ENCODE results near the gene EIF4G3.
A peak's percentile ranks its signal among the peaks of the same experiment; 100 is the strongest.

Gene EIF4G3

DNA sequence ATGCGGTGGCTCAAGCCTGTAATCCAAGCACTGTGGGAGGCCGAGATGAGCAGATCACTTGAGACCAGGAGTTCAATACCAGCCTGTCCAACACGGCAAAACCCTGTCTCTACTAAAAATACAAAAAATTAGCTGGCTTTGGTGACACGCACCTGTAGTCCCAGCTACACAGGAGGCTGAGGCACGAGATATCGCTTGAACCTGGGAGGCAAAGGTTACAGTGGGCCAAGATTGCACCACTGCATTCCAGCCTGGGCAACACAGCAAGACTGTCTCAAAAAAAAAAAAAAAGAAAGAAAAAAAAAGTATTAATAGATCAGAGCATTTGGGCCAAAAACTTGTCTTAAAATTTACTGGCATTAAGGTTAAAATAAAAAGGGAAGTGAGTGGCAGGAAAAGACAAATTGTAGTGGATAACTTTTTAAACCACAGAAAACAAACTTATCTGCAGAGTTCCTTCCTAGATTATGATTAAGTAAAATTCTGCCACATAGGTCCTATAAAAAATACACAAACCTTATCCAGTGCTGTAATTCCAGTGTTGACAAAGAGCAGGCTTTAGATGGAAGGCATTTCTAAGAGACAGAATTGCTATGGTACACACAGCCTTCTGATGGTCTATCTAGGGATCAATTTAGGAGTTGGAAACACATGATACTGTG lies 53.3 kb downstream of the EIF4G3 start:
- peak overlapping the region; percentile 20 for H3K27ac Mint-ChIP-seq

DNA sequence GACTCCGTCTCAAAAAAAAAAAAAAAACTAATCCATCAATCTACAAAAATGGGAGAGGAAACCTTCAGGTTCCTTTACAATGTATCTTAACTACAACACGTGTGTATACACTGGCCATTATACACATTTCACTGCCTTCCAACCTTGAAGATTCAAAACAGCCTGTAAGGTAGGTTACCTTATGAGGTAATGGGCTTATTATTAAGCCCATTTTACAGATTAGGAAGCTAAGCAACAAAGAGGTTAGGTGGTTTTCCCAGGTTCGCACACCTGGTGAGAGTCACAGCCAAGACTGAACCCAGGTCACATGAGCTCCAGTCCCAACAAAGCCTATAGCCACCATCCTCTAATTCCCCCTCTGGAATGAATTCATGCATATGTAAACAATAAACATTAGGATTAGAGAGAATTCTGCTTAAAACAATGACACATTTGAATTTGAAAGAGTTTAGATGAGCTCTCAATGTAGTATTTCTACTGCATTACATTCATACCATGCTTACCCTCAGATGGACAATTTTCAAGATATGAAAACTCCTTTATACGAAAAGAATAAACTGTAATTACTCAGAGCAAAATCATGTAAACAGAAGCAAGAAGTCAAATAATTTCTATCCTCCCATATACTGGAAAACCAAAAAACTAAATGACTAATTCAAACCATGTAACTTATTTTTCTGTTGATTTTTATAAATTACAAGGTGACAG lies 54.8 kb downstream of the EIF4G3 start:
- no peak for ATAC-seq (replicated peaks)
- no peak overlapping the region for H3K27ac Mint-ChIP-seq
- no peaks in the 10 kb centered on the region for H3K27me3 Mint-ChIP-seq
- no peak for DNase-seq
- no peaks in the 10 kb centered on the region for H3K9me3 Mint-ChIP-seq
- peaks cover 17 to 23% of the 10 kb centered on the region in 2 donors for H3K36me3 Mint-ChIP-seq
- no peak overlapping the region for H3K4me3 Mint-ChIP-seq
- H3K4me1 Mint-ChIP-seq: peaks cover 13 to 34% of the 10 kb centered on the region in 2 donors

More for the DNA sequence above, 53.3 kb downstream of the EIF4G3 start:
- ATAC-seq (replicated peaks) (no peak), DNase-seq (no peak)
- Mint-ChIP-seq H3K4me3 (no peak overlapping the region), H3K36me3 (peaks cover 17 to 29% of the 10 kb centered on the region in 2 donors), H3K27me3 (no peaks in the 10 kb centered on the region), H3K4me1 (peaks cover 11 to 27% of the 10 kb centered on the region in 2 donors), H3K9me3 (no peaks in the 10 kb centered on the region)

DNA sequence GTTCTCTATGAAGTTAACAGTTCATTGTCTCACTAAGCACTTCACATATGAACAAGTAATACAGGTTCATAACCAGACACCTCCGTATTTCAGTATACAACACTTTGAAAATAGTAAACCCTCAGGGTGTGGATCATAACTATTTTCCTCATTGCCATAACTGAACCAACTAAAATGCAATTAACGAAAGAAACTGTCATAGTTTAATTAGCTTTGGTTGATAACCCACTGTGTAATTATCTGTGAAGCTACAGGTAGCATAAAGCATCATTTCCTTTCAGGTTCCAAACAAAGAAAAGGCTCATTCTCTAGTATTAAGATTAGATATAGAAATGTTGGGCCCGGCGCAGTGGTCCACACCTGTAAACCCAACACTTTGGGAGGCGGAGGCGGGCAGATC lies 58.5 kb downstream of the EIF4G3 start:
- Mint-ChIP-seq H3K36me3 (peaks cover 10 to 13% of the 10 kb centered on the region in 2 donors), H3K27me3 (no peaks in the 10 kb centered on the region), H3K9me3 (no peaks in the 10 kb centered on the region), H3K4me3 (no peak overlapping the region), H3K4me1 (peaks cover 3 to 11% of the 10 kb centered on the region in 2 donors), H3K27ac (no peak overlapping the region)
- ATAC-seq (replicated peaks) (no peak), DNase-seq (no peak)

DNA sequence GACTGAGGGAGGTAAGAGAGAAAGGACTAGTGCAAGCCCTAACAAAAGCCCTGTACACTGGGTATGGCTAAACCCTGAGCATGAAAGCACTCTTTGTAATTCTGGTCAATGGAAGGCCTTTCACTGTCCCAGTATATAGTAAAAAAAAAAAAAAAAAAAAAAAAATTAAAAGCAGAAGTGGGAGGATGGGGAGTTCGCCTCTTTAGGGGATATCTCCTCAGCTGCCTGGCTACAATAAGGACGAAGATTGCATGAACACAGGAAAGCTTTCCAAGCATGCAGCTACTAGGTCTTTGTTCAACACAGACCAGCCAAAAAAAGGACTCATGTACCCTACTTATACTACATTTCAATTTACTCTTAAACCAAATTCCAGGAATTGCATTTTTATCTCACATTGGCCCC lies 59.1 kb downstream of the EIF4G3 start:
- ATAC-seq (replicated peaks) (peak; percentile 56 to 63), DNase-seq (no peak)
- peaks cover 2 to 8% of the 10 kb centered on the region in 2 donors for H3K4me1 Mint-ChIP-seq
- no peak overlapping the region for H3K4me3 Mint-ChIP-seq
- H3K36me3 Mint-ChIP-seq: peaks cover 7 to 11% of the 10 kb centered on the region in 2 donors
- H3K9me3 Mint-ChIP-seq: no peaks in the 10 kb centered on the region
- no peaks in the 10 kb centered on the region for H3K27me3 Mint-ChIP-seq
- no peak overlapping the region for H3K27ac Mint-ChIP-seq

DNA sequence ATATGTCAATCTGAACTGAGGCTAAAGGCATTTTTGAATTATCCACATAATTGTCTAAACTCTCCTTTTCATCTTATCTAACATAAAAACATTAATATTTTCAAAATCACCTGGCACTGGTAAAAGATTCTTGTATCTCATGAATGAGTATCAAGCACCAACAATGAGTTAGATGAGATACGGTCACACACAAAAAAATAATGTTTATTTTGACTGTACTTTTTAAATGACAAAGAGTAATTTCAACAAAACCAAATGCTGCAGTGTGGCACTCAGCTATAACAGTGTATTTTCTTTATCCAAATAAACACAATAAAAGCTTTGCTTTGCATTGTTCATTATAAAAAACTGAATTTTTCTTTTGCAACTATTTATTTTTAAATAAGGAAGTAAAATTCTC lies 59.5 kb downstream of the EIF4G3 start:
- peaks cover 7 to 11% of the 10 kb centered on the region in 2 donors for H3K36me3 Mint-ChIP-seq

DNA sequence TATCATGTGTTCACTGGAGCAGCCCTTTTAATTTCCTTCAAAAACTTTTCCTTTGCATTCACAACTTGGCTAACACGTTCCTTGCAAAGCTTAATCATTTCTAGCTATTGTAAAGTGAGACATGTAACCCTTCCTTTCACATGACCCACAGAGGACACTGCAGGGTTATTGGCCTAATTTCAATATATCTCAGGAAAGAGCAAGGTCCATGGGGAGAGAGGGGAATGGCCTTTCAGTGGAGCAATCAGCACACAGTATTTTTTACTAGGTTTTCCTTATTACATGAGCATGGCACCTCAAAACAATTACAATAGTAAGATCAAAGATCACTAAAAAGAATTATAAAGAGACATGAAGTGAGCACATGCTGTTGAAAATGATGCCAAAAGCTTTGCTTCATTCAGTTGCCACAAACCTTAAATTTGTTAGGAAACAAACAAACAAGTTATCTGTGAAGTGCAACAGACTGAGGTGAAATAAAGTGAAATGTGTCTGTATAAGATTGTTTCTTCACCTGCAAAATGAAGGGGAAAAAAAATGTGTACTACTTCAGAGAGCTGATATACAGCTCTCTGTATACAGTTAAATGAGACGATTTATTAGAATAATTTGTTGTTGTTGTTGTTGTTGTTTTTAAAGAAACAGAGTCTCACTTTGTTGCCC lies 61.5 kb downstream of the EIF4G3 start:
- Mint-ChIP-seq H3K4me1 (peaks cover 2 to 15% of the 10 kb centered on the region in 2 donors), H3K9me3 (no peaks in the 10 kb centered on the region), H3K27me3 (no peaks in the 10 kb centered on the region), H3K4me3 (no peak overlapping the region), H3K36me3 (peaks cover 4 to 5% of the 10 kb centered on the region in 2 donors), H3K27ac (no peak overlapping the region)
- ATAC-seq (replicated peaks): no peak
- no peak for DNase-seq

More for the DNA sequence above, 59.5 kb downstream of the EIF4G3 start:
- no peak overlapping the region for H3K4me3 Mint-ChIP-seq
- H3K4me1 Mint-ChIP-seq: peaks cover 2 to 10% of the 10 kb centered on the region in 2 donors
- no peak overlapping the region for H3K27ac Mint-ChIP-seq
- ATAC-seq (replicated peaks) (no peak), DNase-seq (no peak)
- no peaks in the 10 kb centered on the region for H3K27me3 Mint-ChIP-seq
- H3K9me3 Mint-ChIP-seq: no peaks in the 10 kb centered on the region

DNA sequence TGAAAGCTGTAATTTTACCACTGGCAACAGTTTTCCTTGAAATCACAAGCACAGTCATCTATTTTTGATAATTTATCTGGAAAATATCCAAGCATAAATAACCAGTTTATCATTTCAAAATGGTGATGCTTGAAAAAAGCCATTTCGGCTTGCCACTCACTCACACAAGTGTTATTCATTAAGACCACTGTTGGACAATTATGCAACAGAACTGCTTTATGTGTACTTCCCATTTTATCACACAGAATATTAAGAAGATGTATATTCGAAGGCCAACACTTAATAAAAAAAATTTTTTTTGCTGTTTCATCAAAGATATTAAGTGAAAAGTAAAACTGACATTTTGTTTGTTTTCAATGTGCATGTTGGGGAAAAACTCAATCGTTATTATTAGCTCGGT lies 62.3 kb downstream of the EIF4G3 start:
- Mint-ChIP-seq H3K36me3 (peaks cover 4 to 5% of the 10 kb centered on the region in 2 donors), H3K27ac (no peak overlapping the region)
- no peak for DNase-seq

DNA sequence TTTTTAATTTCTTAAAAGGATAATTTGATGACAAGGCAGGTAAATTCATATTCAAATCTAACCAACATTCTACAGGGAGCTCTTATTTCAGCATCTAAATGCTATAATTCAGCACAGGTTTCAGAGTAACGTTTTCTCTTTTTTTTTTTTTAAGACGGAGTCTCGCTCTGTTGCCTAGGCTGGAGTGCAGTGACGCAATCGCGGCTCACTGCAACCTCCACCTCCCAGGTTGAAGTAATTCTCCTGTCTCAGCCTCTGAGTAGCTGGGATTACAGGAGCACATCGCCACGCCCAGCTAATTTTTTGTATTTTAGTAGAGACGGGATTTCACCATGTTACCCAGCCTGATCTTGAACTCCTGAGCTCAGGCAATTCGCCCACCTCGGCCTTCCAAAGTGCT lies 66.5 kb downstream of the EIF4G3 start:
- no peaks in the 10 kb centered on the region for H3K27me3 Mint-ChIP-seq
- ATAC-seq (replicated peaks) (no peak), DNase-seq (no peak)
- H3K27ac Mint-ChIP-seq: no peak overlapping the region
- peaks cover 0 to 12% of the 10 kb centered on the region in 2 donors for H3K4me1 Mint-ChIP-seq
- peaks cover 11 to 16% of the 10 kb centered on the region in 2 donors for H3K36me3 Mint-ChIP-seq
- H3K4me3 Mint-ChIP-seq: no peak overlapping the region
- no peaks in the 10 kb centered on the region for H3K9me3 Mint-ChIP-seq

More for the DNA sequence above, 62.3 kb downstream of the EIF4G3 start:
- H3K4me1 Mint-ChIP-seq: peaks cover 2 to 15% of the 10 kb centered on the region in 2 donors
- ATAC-seq (replicated peaks): no peak
- no peaks in the 10 kb centered on the region for H3K27me3 Mint-ChIP-seq
- no peaks in the 10 kb centered on the region for H3K9me3 Mint-ChIP-seq
- H3K4me3 Mint-ChIP-seq: no peak overlapping the region

DNA sequence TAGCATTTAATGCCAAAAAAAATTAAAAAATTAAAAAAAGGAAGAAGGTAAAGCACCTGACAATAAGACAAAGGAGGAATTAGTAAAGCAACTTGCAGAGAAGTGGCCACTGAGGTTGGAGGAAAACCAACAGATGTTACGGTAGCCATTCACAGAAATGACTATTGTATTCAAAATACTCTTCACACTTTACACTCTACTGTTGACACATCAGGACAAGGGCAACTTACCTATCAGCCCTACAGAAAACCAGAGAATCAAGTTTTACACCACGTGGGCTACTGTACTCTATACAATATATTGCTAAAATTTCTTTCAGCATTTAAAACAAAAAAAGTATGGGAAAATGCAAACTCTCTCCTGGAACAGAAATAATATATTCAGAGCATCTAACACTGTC lies 70.0 kb downstream of the EIF4G3 start:
- Mint-ChIP-seq H3K36me3 (peaks cover 26 to 36% of the 10 kb centered on the region in 2 donors), H3K27me3 (no peaks in the 10 kb centered on the region), H3K27ac (no peak overlapping the region)

DNA sequence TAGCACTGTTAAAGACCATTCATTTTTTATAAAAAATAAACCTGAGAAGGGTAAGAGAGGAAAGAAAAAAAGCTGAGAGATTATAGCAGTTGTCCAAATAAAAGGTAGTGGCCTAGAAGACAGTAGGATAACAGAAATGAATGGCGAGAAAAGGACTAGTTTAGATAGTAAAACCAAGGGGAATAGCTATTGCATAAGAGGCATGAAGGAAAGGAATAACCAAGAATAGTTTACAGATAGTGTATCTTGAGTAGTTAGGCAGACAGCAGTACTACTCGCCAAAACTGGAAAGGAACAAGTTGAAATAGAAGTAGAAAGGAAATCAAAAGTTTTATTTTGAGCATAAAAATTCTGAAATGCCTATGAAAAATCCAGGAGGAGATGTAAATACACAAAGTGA lies 70.5 kb downstream of the EIF4G3 start:
- H3K27me3 Mint-ChIP-seq: no peaks in the 10 kb centered on the region
- H3K4me3 Mint-ChIP-seq: no peak overlapping the region
- H3K4me1 Mint-ChIP-seq: peaks cover 3 to 5% of the 10 kb centered on the region in 2 donors
- no peak for ATAC-seq (replicated peaks)
- peaks cover 26 to 36% of the 10 kb centered on the region in 2 donors for H3K36me3 Mint-ChIP-seq
- no peaks in the 10 kb centered on the region for H3K9me3 Mint-ChIP-seq
- H3K27ac Mint-ChIP-seq: no peak overlapping the region
- no peak for DNase-seq

More for the DNA sequence above, 70.0 kb downstream of the EIF4G3 start:
- DNase-seq: no peak
- Mint-ChIP-seq H3K4me3 (no peak overlapping the region), H3K9me3 (no peaks in the 10 kb centered on the region), H3K4me1 (peaks cover 3 to 6% of the 10 kb centered on the region in 2 donors)
- no peak for ATAC-seq (replicated peaks)

DNA sequence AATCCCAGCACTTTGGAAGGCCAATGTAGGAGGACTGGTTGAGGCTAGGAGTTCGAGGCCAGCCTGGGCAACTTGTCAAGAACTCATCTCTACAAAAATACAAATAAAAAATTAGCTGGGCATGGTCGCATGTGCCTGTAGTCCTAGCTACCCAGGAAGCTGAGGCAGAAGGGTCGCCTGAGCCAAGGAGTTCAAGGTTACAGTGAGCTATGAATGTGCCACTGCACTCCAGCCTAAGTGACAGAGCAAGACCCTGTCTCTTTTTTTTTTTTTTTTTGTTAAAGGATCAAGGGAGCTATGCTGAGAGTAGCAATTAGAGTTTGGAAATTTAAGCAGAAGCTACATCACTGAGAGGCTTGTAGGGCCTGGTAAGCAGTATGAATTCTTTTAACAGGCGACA lies 70.9 kb downstream of the EIF4G3 start:
- no peaks in the 10 kb centered on the region for H3K9me3 Mint-ChIP-seq
- ATAC-seq (replicated peaks) (no peak), DNase-seq (no peak)
- no peak overlapping the region for H3K27ac Mint-ChIP-seq
- H3K36me3 Mint-ChIP-seq: peaks cover 28 to 36% of the 10 kb centered on the region in 2 donors
- H3K27me3 Mint-ChIP-seq: no peaks in the 10 kb centered on the region
- H3K4me3 Mint-ChIP-seq: no peak overlapping the region
- H3K4me1 Mint-ChIP-seq: peaks cover 4 to 8% of the 10 kb centered on the region in 2 donors

DNA sequence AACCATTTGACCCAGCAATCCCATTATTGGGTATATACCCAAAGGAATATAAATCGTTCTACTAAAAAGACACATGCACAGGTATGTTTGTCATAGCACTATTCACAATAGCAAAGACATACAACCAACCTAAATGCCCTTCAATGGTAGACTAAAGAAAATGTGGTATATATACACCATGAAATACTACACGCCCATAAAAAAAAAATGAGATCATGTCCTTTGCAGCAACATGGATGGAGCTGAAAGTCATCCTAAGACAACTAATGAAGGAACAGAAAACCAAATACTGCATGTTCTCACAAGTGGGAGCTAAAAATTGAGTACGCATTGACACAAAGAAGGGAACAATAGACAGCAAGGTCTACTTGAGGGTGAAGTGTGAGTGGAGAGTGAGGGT lies 72.0 kb downstream of the EIF4G3 start:
- no peak overlapping the region for H3K4me3 Mint-ChIP-seq
- H3K27ac Mint-ChIP-seq: no peak overlapping the region
- DNase-seq (no peak), ATAC-seq (replicated peaks) (no peak)
- H3K9me3 Mint-ChIP-seq: no peaks in the 10 kb centered on the region
- H3K4me1 Mint-ChIP-seq: peaks cover 6 to 12% of the 10 kb centered on the region in 2 donors
- H3K36me3 Mint-ChIP-seq: peaks cover 30 to 40% of the 10 kb centered on the region in 2 donors
- no peaks in the 10 kb centered on the region for H3K27me3 Mint-ChIP-seq

DNA sequence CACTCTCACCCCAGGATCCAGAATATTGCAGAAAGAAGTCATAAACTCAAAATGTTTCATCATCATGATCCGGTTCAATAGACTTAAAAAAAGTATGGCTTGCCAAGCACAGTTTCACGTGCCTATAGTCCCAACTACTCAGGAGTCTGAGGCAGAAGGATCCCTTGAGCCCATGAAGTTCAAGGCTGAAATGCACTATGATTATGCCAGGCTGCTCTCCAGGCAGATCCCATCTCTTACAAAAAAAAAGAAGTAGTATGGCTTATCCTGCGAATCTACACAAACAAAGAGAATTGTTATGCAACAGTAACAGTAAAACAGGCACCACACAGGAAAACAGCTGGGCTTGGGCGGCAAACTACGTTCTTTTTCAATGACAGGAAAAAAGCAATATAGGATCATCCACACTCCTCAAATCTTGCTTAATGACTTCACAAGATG lies 76.2 kb downstream of the EIF4G3 start:
- Mint-ChIP-seq H3K36me3 (peaks cover 31 to 51% of the 10 kb centered on the region in 2 donors), H3K4me3 (no peak overlapping the region)
- ATAC-seq (replicated peaks): no peak

DNA sequence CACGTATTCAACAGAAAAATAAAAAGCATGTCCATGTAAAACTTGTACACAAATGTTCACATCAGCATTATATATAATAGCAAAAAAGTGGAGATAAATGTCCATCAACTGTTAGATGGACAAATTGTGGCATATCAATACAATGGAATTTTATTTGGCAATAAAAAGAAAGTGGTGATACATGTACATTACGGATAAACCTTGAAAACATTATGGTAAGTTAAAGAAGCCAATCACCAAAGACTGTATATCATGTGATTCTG lies 76.9 kb downstream of the EIF4G3 start:
- Mint-ChIP-seq H3K27ac (no peak overlapping the region), H3K9me3 (no peaks in the 10 kb centered on the region), H3K4me3 (no peak overlapping the region), H3K4me1 (peaks cover 6 to 10% of the 10 kb centered on the region in 2 donors), H3K27me3 (no peaks in the 10 kb centered on the region), H3K36me3 (peaks cover 29 to 52% of the 10 kb centered on the region in 2 donors)
- ATAC-seq (replicated peaks) (no peak), DNase-seq (no peak)

More for the DNA sequence above, 76.2 kb downstream of the EIF4G3 start:
- peaks cover 6 to 10% of the 10 kb centered on the region in 2 donors for H3K4me1 Mint-ChIP-seq
- no peaks in the 10 kb centered on the region for H3K27me3 Mint-ChIP-seq
- H3K27ac Mint-ChIP-seq: no peak overlapping the region
- no peaks in the 10 kb centered on the region for H3K9me3 Mint-ChIP-seq
- no peak for DNase-seq

All from stimulated activated naive B cell treated with anti-CD40 and anti-IgM and Interleukin-4, amounts not matched to agents 10 μg/mL and 1 μg/mL and 100 μg/mL, for 72 hours (primary cell).